WERI-Rb-1 (cell line): ENCODE results near the gene NOPCHAP1.
A peak's percentile ranks its signal among the peaks of the same experiment; 100 is the strongest.
"Not testable (repeated sequence)": the region's sequence is repeated elsewhere in the genome, so short reads cannot be mapped to it uniquely, and the experiment has no call there.

ENCODE experiments used
- DNase-seq: peaks from one replicate; pipeline ENCODE4 v3.0.0-alpha.2; 2020
- H3K27ac ChIP-seq: fragments of 250-450 bp; sonication (Bioruptor Pico); 2 replicates; pipeline ENCODE4 v1.5.1; 2020; ENCODE audit warnings: mild to moderate bottlenecking, moderate library complexity
- H3K27me3 ChIP-seq: fragments of 250-450 bp; sonication (Bioruptor Pico); 2 replicates; pipeline ENCODE4 v1.5.1; 2021; ENCODE audit warnings: mild to moderate bottlenecking, low read depth, moderate library complexity; ENCODE audit not compliant: insufficient read depth, severe bottlenecking
- H3K36me3 ChIP-seq: fragments of 250-450 bp; sonication (Bioruptor Pico); 2 replicates; pipeline ENCODE4 v1.5.1; 2020; ENCODE audit warnings: mild to moderate bottlenecking, moderate library complexity
- H3K4me3 ChIP-seq: 2 replicates; pipeline ENCODE4 v1.5.1; 2011; ENCODE audit warnings: low read depth, mild to moderate bottlenecking, control low read depth, low read length
- H3K9me3 ChIP-seq: fragments of 250-450 bp; sonication (Bioruptor Pico); 2 replicates; pipeline ENCODE4 v1.5.1; 2021; ENCODE audit warnings: mild to moderate bottlenecking, moderate library complexity; ENCODE audit not compliant: severe bottlenecking
- TF ChIP-seq, protein P1 (sequence below): IDR thresholded peaks from 2 replicates; pipeline ENCODE4 v1.5.1; 2011; ENCODE audit warnings: low read depth, mild to moderate bottlenecking, control low read depth, inconsistent platforms, low read length

The NOPCHAP1 gene, protein sequence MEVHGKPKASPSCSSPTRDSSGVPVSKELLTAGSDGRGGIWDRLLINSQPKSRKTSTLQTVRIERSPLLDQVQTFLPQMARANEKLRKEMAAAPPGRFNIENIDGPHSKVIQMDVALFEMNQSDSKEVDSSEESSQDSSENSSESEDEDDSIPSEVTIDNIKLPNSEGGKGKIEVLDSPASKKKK

DNA sequence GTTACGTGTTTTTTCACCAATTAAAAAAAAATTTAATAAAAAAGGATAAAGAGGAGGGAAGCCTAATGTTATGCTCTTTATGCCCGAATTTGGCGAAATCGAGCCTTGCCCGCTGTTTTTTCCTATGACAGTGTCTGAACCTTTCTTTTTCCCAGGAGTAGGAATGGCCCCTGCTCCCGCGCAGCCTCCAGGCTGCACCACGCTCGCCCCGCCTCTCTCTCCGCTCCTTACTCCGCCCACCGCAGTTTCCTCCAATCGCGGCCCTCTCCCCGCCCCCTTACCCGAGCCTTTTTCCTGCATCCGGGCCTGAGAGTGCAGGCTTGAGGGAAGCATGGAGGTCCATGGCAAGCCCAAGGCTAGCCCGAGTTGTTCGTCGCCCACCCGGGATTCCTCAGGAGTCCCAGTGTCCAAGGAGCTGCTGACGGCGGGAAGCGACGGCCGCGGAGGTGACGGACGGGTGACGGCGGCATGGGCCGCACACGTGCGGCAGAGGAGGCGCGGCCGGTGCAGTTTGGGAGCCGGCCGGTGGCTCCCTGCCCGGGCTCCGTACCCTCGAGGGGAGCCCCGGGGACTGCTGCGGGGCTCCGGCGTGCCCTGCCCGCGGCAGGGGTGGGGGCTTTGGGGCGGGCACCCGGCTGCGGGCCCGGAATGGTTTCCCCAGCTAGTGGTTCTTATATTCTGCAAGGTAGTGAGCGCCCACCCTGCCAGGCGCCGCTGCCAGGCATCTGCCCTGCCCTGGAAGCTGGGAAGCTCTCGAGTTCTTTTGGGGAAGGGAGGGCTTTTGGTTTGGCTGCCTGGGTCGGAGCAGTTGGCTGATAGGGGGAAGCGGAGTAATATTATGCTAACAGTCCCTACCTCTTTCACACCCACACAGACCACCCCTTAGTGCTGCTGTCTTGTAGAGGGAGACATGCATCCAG, at the start of gene NOPCHAP1:
Gene NOPCHAP1 (plus strand): TSS at position 295 of the 920 bp plus-strand sequence. CDS start 37 bp downstream, at position 332.
- H3K4me3 ChIP-seq = peak within 1 kb of the TSS; percentile 87
- H3K27ac ChIP-seq = peak within 1 kb of the TSS; percentile 61
- no peaks in the 10 kb centered on the region for H3K9me3 ChIP-seq
- H3K27me3 ChIP-seq = no peaks in the 10 kb centered on the region
- peaks cover 17% of the 10 kb centered on the region for H3K36me3 ChIP-seq
- TF ChIP-seq, protein P1, sequence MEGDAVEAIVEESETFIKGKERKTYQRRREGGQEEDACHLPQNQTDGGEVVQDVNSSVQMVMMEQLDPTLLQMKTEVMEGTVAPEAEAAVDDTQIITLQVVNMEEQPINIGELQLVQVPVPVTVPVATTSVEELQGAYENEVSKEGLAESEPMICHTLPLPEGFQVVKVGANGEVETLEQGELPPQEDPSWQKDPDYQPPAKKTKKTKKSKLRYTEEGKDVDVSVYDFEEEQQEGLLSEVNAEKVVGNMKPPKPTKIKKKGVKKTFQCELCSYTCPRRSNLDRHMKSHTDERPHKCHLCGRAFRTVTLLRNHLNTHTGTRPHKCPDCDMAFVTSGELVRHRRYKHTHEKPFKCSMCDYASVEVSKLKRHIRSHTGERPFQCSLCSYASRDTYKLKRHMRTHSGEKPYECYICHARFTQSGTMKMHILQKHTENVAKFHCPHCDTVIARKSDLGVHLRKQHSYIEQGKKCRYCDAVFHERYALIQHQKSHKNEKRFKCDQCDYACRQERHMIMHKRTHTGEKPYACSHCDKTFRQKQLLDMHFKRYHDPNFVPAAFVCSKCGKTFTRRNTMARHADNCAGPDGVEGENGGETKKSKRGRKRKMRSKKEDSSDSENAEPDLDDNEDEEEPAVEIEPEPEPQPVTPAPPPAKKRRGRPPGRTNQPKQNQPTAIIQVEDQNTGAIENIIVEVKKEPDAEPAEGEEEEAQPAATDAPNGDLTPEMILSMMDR = no peak
- DNase-seq = peak; percentile 95

DNA sequence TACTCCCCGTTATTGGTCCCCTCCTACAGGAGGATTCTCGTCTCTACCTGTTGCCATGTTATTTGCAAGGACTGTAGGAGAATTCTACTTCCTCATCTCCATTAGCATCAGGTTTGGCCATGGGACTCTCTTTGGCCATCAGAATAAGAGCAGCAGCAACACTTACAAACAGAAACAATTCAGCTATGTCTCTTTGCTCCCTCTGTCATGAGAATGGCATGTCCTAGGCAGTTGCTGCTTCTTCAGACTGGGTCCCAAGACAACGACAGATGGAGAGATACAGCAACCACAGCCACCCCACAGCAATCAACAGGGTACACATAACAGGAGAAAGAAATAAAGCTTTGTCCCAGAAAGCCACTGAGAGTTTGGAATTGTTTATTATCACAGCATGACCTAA, 47.7 kb upstream of the NOPCHAP1 start:
- Histone ChIP-seq H3K4me3 (no peak overlapping the region), H3K9me3 (no peaks in the 10 kb centered on the region), H3K27me3 (no peaks in the 10 kb centered on the region), H3K27ac (no peak overlapping the region), H3K36me3 (no peaks in the 10 kb centered on the region)
- TF ChIP-seq, protein P1 = no peak
- no peak for DNase-seq

DNA sequence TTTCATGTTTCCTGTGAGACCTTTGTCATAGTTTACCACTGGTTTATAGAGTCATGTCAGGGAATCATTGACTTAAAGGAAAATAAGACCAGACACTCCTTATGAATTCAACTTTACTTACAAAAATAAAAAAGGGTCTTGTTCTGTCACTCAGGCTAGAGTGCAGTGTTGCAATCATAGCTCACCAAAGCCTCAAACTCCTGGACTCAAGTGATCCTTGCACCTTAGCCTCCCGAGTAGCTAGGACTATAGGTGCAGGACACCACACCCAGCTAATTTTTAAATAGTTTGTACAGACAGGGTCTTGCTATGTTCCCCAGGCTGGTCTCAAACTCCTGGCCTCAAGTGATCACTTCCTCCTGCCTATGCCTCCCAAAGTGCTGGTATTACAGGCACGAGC, 47.0 kb upstream of the NOPCHAP1 start:
- DNase-seq = no peak
- no peaks in the 10 kb centered on the region for H3K36me3 ChIP-seq
- no peak overlapping the region for H3K4me3 ChIP-seq
- H3K27ac ChIP-seq = no peak overlapping the region
- H3K9me3 ChIP-seq = no peaks in the 10 kb centered on the region
- H3K27me3 ChIP-seq = no peaks in the 10 kb centered on the region
- TF ChIP-seq, protein P1 = no peak

DNA sequence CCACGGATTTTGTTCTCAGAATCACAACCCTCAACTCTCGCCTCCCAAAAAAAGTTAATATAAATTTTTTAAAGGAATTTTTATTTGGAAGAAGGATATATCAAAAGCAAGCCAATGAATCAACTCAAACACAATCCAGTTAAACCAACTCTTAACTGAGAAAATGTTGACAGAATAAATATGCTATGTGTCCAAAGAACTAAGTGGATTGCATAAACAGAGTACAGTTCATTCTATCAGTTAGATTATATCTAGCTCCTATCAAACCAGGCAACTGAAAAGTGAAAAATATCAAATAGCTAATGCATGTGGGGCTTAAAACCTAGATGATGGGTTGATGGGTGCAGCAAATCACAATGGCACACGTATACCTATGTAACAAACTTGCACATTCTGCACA, 44.7 kb upstream of the NOPCHAP1 start:
- no peak for DNase-seq
- no peaks in the 10 kb centered on the region for H3K9me3 ChIP-seq
- TF ChIP-seq, protein P1 = no peak

DNA sequence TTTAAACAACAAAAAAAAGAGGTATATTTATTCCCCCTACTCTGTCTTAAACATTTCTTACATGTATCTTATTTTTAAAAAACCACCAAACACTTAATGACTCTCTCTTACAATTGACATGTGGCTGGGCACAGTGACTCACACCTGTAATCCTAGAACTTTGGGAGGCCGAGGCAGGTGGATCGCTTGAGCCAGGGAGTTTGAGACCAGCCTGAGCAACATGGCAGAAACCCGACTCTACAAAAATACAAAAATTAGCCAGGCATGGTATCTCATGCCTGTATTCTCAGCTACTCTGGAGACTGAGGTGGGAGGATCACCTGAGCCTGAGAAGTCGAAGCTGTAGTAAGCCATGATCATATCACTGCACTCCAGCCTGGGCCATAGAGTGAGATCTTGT, 44.0 kb upstream of the NOPCHAP1 start:
- H3K4me3 ChIP-seq = no peak overlapping the region
- no peaks in the 10 kb centered on the region for H3K9me3 ChIP-seq
- no peak for DNase-seq
- no peak overlapping the region for H3K27ac ChIP-seq
- TF ChIP-seq, protein P1 = no peak
- no peaks in the 10 kb centered on the region for H3K36me3 ChIP-seq
- no peaks in the 10 kb centered on the region for H3K27me3 ChIP-seq

More for the DNA sequence above, 44.7 kb upstream of the NOPCHAP1 start:
- Histone ChIP-seq H3K27me3 (no peaks in the 10 kb centered on the region), H3K36me3 (no peaks in the 10 kb centered on the region), H3K4me3 (no peak overlapping the region), H3K27ac (no peak overlapping the region)

DNA sequence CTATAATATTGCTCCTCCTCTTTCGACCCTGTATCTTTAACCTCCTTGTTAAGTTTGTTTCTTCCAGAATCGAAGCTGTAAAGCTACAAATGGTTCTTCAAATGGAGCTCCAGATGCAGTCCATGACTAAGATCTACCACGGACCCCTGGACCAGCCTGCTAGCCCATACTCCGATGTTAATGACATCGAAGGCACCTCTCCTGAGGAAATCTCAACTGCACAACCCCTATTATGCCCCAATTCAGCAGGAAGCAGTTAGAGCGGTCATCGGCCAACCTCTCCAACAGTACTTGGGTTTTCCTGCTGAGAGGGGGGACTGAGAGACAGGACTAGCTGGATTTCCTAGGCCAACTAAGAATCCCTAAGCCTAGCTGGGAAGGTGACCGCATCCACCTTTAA, 42.7 kb upstream of the NOPCHAP1 start:
- H3K27me3 ChIP-seq, H3K4me3 ChIP-seq, H3K36me3 ChIP-seq, H3K27ac ChIP-seq, DNase-seq, H3K9me3 ChIP-seq: not testable (repeated sequence)
